HEK293 (cell line): ENCODE results near the gene FGF22.

Experiments
- CTCF ChIA-PET: fragments of 350-600 bp; formaldehyde crosslinking; extraction: SDS; loops from one replicate; lab custom pipeline; 2021; ENCODE audit warnings: antibody characterized with exemption; lab: Yijun Ruan, JAX
- POLR2A ChIA-PET: fragments of 300-600 bp; formaldehyde crosslinking; extraction: SDS; loops from one replicate; lab custom pipeline; 2020; ENCODE audit warnings: antibody characterized with exemption, inconsistent platforms; lab: Yijun Ruan, JAX
- H3K27ac ChIP-seq: fragments of 200-500 bp; sonication (Bioruptor generic); 2 replicates; pipeline ENCODE4 v1.5.1; 2014; ENCODE audit warnings: low read depth, low read length, control low read depth, inconsistent platforms; ENCODE audit errors: extremely low read depth
- H3K36me3 ChIP-seq, 2 experiments: fragments of 200-500 bp in 1 of 2; sonication (Bioruptor generic) in 1 of 2; 1 replicate in 1 of 2; 2 replicates in 1 of 2; pipeline ENCODE4 v1.5.1; 2014 to 2017; ENCODE audit warnings: inconsistent platforms in 2 of 2, low read length in 2 of 2; ENCODE audit not compliant: control insufficient read depth in 2 of 2, insufficient read depth in 1 of 2
- H3K4me1 ChIP-seq: fragments of 200-500 bp; sonication (Bioruptor generic); 2 replicates; pipeline ENCODE4 v1.5.1; 2014; ENCODE audit warnings: mild to moderate bottlenecking, low read length, inconsistent platforms; ENCODE audit not compliant: control insufficient read depth, insufficient read depth
- H3K4me3 ChIP-seq: 2 replicates; pipeline ENCODE4 v1.5.1; 2011; ENCODE audit warnings: low read depth, mild to moderate bottlenecking, control low read depth, low read length, moderate library complexity
- H3K9me3 ChIP-seq: fragments of 200-500 bp; sonication (Bioruptor generic); 2 replicates; pipeline ENCODE4 v1.5.1; 2014; ENCODE audit warnings: low read depth, low read length, inconsistent platforms; ENCODE audit not compliant: control insufficient read depth, insufficient read depth
- MYNN ChIP-seq: fragments of 450-650 bp; formaldehyde crosslinking; IDR thresholded peaks from 2 replicates; pipeline ENCODE4 v1.5.1; 2016; ENCODE audit warnings: missing biosample characterization, missing genetic modification characterization, borderline replicate concordance
- ZNF10 ChIP-seq: fragments of 450-650 bp; formaldehyde crosslinking; IDR thresholded peaks from 2 replicates; pipeline ENCODE4 v1.5.1; 2017; ENCODE audit warnings: missing biosample characterization, missing genetic modification characterization
- ZNF121 ChIP-seq: fragments of 450-650 bp; formaldehyde crosslinking; IDR thresholded peaks from 2 replicates; pipeline ENCODE4 v1.5.1; 2016; ENCODE audit warnings: missing biosample characterization, missing genetic modification characterization
- ZNF146 ChIP-seq: fragments of 450-650 bp; formaldehyde crosslinking; IDR thresholded peaks from 2 replicates; pipeline ENCODE4 v1.5.1; 2016; ENCODE audit warnings: missing biosample characterization, missing genetic modification characterization
- ZNF341 ChIP-seq: fragments of 450-650 bp; formaldehyde crosslinking; IDR thresholded peaks from 2 replicates; pipeline ENCODE4; 2016; ENCODE audit warnings: low read depth, missing biosample characterization, missing genetic modification characterization
- ZNF404 ChIP-seq: fragments of 450-650 bp; formaldehyde crosslinking; IDR thresholded peaks from 2 replicates; pipeline ENCODE4 v1.5.1; 2017; ENCODE audit warnings: missing biosample characterization, missing genetic modification characterization
- ZNF600 ChIP-seq: fragments of 450-650 bp; formaldehyde crosslinking; IDR thresholded peaks from 2 replicates; pipeline ENCODE4 v1.5.1; 2016; ENCODE audit warnings: missing biosample characterization, missing genetic modification characterization
- ZNF658 ChIP-seq: fragments of 450-650 bp; formaldehyde crosslinking; IDR thresholded peaks from 2 replicates; pipeline ENCODE4; 2016; ENCODE audit warnings: missing biosample characterization, missing genetic modification characterization
- ZNF792 ChIP-seq: fragments of 450-650 bp; formaldehyde crosslinking; IDR thresholded peaks from 2 replicates; pipeline ENCODE4 v1.5.1; 2016; ENCODE audit warnings: missing biosample characterization, missing genetic modification characterization
- ZNF843 ChIP-seq: fragments of 450-650 bp; formaldehyde crosslinking; IDR thresholded peaks from 2 replicates; pipeline ENCODE4 v1.5.1; 2016; ENCODE audit warnings: missing biosample characterization, missing genetic modification characterization
- TF ChIP-seq, protein P1 (sequence below): fragments of 450-650 bp; formaldehyde crosslinking; IDR thresholded peaks from 2 replicates; pipeline ENCODE4 v1.5.0; 2017; ENCODE audit warnings: missing biosample characterization, missing genetic modification characterization, borderline replicate concordance
- TF ChIP-seq, protein P2 (sequence below): fragments of 450-650 bp; formaldehyde crosslinking; optimal IDR thresholded peaks from 2 replicates; pipeline ENCODE3; 2016; ENCODE audit warnings: missing biosample characterization, mild to moderate bottlenecking, missing genetic modification characterization
- TF ChIP-seq, protein P3 (sequence below): fragments of 450-650 bp; formaldehyde crosslinking; IDR thresholded peaks from 2 replicates; pipeline ENCODE4 v1.5.1; 2016; ENCODE audit warnings: missing biosample characterization, missing genetic modification characterization
- TF ChIP-seq, protein P4 (sequence below): fragments of 450-650 bp; formaldehyde crosslinking; conservative IDR thresholded peaks from 2 replicates; pipeline ENCODE4 v1.5.1; 2016; ENCODE audit warnings: low read depth, missing biosample characterization, missing genetic modification characterization

Gene FGF22

DNA sequence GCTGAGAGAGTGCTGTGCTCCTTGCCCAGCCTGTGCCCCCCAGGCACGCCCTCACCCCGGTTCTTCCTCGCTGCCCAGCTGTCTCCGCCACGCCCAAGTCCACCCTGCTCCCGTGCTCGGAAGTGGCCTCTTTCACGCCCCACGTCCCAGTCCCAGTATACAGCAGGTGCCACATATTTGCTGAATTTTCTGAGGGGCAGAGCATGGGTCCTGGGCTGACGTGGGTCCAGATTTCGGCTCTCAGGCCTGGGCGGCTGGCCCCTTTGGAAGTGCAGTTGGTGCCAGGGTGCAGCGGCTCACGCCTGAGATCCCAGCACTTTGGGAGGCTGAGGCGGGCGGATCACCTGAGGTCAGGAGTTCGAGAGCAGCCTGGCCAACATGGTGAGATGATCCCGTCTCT is 46.6 kb upstream of the FGF22 start:
- ChIA-PET CTCF (no interaction called here), POLR2A (no interaction called here)
- Histone ChIP-seq H3K4me3 (no peak overlapping the region), H3K27ac (no peak overlapping the region), H3K36me3 (no peaks in the 10 kb centered on the region), H3K4me1 (peaks cover 7% of the 10 kb centered on the region; the same call in 1 of the 2 replicates), H3K9me3 (no peaks in the 10 kb centered on the region)
- TF ChIP-seq ZNF10 (tag by site-specific recombination) (no peak), ZNF792 (tag by site-specific recombination) (peak; percentile 83; the same call in 1 of the 2 replicates), ZNF121 (tag by site-specific recombination) (no peak)
- TF ChIP-seq, protein P1, sequence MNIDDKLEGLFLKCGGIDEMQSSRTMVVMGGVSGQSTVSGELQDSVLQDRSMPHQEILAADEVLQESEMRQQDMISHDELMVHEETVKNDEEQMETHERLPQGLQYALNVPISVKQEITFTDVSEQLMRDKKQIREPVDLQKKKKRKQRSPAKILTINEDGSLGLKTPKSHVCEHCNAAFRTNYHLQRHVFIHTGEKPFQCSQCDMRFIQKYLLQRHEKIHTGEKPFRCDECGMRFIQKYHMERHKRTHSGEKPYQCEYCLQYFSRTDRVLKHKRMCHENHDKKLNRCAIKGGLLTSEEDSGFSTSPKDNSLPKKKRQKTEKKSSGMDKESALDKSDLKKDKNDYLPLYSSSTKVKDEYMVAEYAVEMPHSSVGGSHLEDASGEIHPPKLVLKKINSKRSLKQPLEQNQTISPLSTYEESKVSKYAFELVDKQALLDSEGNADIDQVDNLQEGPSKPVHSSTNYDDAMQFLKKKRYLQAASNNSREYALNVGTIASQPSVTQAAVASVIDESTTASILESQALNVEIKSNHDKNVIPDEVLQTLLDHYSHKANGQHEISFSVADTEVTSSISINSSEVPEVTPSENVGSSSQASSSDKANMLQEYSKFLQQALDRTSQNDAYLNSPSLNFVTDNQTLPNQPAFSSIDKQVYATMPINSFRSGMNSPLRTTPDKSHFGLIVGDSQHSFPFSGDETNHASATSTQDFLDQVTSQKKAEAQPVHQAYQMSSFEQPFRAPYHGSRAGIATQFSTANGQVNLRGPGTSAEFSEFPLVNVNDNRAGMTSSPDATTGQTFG = no peak

DNA sequence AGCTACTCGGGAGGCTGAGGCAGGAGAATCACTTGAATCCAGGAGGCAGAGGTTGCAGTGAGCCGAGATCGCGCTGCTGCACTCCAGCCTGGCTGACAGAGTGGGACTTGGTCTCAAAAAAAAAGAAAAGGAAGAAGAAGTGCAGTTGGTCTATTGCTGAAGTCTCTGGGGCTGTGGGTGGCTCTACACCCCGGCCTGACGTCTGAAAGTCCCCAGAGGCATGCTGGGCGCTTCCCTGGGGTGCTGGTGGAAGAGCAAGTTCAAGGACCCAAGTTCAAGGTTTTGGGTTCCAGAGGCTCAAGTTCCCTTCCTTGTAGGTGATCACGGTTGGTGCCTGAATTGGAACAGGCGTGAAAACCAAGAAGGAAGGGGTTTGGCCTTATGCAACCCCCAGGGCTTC is 46.2 kb upstream of the FGF22 start:
- no peaks in the 10 kb centered on the region for H3K36me3 ChIP-seq
- POLR2A ChIA-PET = no interaction called here
- H3K4me1 ChIP-seq = peaks cover 4% of the 10 kb centered on the region; the same call in 1 of the 2 replicates
- no peak overlapping the region for H3K27ac ChIP-seq
- CTCF ChIA-PET = no interaction called here
- no peaks in the 10 kb centered on the region for H3K9me3 ChIP-seq
- TF ChIP-seq ZNF658 (tag by site-specific recombination) = no peak
- 0 out of 2 replicates have a peak, but pooled peaks have one; percentile 23 for TF ChIP-seq ZNF600 (tag by site-specific recombination)
- TF ChIP-seq, protein P2, sequence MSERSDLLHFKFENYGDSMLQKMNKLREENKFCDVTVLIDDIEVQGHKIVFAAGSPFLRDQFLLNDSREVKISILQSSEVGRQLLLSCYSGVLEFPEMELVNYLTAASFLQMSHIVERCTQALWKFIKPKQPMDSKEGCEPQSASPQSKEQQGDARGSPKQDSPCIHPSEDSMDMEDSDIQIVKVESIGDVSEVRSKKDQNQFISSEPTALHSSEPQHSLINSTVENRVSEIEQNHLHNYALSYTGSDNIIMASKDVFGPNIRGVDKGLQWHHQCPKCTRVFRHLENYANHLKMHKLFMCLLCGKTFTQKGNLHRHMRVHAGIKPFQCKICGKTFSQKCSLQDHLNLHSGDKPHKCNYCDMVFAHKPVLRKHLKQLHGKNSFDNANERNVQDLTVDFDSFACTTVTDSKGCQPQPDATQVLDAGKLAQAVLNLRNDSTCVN (tag by site-specific recombination) = no peak
- TF ChIP-seq, protein P3, sequence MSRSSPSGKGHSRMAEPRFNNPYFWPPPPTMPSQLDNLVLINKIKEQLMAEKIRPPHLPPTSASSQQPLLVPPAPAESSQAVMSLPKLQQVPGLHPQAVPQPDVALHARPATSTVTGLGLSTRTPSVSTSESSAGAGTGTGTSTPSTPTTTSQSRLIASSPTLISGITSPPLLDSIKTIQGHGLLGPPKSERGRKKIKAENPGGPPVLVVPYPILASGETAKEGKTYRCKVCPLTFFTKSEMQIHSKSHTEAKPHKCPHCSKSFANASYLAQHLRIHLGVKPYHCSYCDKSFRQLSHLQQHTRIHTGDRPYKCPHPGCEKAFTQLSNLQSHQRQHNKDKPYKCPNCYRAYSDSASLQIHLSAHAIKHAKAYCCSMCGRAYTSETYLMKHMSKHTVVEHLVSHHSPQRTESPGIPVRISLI (tag by site-specific recombination) = no peak
- no peak overlapping the region for H3K4me3 ChIP-seq

DNA sequence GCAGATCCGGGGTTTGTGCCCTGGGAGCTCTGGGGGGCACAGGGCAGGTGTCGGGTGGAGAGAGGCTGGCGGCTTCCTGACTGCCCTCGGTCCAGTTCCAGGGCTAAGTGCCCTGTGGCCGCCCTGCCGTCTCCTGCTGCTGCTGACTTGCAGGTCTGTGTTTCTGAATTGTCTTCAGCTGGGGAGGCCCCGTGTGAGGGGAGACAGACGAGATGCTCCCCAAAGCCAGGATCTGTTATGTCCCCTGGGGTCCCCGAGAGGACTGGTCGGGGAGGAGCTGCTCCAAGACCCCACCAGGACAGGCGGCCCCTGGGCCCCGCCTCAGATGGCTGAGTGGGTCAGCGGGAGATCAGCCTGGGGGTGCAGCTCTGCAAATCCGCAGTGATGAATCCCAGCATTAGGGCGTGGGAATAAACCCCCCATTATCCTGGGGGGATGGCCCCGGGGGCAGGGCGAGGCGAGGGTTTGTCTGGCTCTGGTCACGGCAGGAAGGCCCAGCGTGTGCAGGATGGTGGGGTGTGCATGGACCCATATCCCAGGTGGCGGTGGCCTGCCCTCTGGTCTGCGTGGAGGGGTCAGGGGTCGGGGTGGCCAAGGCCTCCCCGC is 45.3 kb upstream of the FGF22 start:
- H3K27ac ChIP-seq = no peak overlapping the region
- H3K4me3 ChIP-seq = no peak overlapping the region
- ChIA-PET POLR2A (no interaction called here), CTCF (no interaction called here)
- peaks cover under 1% of the 10 kb centered on the region; the same call in 1 of the 2 replicates for H3K4me1 ChIP-seq
- H3K36me3 ChIP-seq = no peaks in the 10 kb centered on the region
- TF ChIP-seq ZNF341 (tag by site-specific recombination) (no peak), ZNF404 (tag by site-specific recombination) (no peak), ZNF146 (tag by site-specific recombination) (no peak), MYNN (tag by site-specific recombination) (no peak), ZNF843 (no peak)
- TF ChIP-seq, protein P4, sequence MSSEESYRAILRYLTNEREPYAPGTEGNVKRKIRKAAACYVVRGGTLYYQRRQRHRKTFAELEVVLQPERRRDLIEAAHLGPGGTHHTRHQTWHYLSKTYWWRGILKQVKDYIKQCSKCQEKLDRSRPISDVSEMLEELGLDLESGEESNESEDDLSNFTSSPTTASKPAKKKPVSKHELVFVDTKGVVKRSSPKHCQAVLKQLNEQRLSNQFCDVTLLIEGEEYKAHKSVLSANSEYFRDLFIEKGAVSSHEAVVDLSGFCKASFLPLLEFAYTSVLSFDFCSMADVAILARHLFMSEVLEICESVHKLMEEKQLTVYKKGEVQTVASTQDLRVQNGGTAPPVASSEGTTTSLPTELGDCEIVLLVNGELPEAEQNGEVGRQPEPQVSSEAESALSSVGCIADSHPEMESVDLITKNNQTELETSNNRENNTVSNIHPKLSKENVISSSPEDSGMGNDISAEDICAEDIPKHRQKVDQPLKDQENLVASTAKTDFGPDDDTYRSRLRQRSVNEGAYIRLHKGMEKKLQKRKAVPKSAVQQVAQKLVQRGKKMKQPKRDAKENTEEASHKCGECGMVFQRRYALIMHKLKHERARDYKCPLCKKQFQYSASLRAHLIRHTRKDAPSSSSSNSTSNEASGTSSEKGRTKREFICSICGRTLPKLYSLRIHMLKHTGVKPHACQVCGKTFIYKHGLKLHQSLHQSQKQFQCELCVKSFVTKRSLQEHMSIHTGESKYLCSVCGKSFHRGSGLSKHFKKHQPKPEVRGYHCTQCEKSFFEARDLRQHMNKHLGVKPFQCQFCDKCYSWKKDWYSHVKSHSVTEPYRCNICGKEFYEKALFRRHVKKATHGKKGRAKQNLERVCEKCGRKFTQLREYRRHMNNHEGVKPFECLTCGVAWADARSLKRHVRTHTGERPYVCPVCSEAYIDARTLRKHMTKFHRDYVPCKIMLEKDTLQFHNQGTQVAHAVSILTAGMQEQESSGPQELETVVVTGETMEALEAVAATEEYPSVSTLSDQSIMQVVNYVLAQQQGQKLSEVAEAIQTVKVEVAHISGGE = no peak
- TF ChIP-seq, all 188 proteins: peak for 0
- H3K9me3 ChIP-seq = no peaks in the 10 kb centered on the region
